HG02943 (cell line): Measurements from ENCODE around the gene KLC1.

ENCODE experiments used
- ATAC-seq: cut with Tn5 transposase; IDR thresholded peaks from one replicate; pipeline ENCODE4 v1.9.1; 2021; ENCODE audit warnings: mild to moderate bottlenecking, low read depth, moderate library complexity; ENCODE audit not compliant: unreplicated experiment

Gene KLC1

DNA sequence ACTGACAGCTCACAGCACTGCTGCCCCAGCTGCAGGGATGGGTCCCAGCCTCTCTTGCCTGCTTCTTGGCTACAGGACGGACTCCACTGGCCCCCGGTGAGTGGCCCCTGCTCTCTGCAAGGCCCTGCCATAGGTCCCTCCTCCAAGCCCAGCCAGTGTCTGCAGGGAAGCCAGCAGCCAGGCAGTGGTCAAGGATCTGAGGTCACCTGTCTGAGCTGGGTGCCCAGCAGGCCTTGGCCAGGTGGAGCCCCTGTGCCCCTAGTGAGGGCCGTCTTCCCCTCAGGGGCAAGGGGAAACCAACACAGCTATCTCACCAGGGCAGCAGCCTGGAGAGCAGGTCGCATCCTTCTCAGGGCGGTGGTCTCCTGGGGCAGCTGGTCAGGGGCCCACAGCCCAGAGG lies 73.1 kb downstream of the KLC1 start:
- ATAC-seq = no peak

- no peak for ATAC-seq
Measured at GRCh38 chr14:103702497-103703432, 73.8 kb downstream of the KLC1 start.

DNA sequence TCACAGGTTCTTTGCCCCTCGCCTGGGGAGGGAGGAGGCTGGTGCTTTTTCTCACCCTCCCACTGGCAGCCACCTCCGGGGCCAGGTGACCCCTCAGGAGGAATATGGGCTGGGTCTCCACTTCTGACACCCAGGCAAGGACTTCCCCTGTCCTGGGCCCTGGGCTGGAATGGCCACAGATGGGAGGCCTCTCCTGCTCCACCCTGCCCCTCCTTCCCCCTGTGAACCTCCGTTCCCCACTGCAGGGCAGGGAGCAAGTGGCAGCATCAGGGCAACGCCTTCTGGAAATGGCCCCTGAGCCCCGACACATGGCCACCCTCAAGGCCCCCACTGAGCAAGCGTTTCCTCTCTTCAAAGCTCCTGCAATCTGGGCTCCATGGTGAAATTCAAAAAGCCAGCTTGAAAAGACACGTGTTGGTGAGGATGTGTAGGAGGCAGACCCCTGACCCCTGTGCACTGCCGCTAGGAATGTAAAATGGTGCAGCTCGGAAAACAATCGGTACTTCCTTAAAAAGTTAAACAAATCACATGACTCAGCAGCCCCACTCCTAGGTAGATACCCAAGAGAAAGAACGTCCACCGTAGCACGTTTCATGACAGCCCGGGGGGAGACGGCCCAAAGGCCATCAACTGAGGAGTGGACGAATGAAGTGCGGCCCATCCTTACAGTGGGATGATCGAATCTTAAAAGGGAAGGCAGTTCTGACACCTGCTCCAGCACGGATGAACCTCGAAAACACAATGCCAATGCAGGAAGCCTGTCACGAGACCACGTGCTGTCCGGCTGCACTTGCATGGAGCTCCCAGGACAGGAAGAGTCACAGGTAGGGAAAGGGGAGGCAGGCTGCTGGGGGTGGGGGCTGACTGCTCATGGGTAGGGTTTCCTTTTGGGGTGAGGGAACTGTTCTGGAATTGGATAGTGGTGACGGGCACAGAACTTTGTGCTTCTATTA lies 74.7 kb downstream of the KLC1 start:
- ATAC-seq = no peak

DNA sequence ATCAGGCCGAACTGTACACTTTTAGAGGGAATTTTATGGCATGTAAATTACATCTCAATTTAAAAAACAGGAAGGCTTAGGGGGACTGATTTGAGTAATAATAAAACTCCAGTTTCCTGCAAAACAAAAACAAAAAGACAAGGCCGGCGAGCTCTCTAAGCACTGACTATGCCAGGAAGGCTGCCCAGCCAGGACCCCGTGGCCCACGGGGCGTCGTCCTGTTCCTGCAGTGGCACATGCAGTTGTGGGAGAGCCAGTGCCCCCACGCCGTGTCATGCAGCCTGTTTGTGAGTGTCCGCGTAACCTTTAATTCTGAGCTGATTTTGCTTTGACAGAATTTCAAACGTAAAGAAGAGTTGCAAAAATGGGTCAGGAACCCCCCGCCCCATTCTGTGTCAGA lies 75.7 kb downstream of the KLC1 start:
- ATAC-seq = no peak

- no peak for ATAC-seq
Measured at GRCh38 chr14:103705118-103705503, 76.1 kb downstream of the KLC1 start.

GRCh38 chr14:103705504-103706284 lies 76.7 kb downstream of the KLC1 start:
- no peak for ATAC-seq

DNA sequence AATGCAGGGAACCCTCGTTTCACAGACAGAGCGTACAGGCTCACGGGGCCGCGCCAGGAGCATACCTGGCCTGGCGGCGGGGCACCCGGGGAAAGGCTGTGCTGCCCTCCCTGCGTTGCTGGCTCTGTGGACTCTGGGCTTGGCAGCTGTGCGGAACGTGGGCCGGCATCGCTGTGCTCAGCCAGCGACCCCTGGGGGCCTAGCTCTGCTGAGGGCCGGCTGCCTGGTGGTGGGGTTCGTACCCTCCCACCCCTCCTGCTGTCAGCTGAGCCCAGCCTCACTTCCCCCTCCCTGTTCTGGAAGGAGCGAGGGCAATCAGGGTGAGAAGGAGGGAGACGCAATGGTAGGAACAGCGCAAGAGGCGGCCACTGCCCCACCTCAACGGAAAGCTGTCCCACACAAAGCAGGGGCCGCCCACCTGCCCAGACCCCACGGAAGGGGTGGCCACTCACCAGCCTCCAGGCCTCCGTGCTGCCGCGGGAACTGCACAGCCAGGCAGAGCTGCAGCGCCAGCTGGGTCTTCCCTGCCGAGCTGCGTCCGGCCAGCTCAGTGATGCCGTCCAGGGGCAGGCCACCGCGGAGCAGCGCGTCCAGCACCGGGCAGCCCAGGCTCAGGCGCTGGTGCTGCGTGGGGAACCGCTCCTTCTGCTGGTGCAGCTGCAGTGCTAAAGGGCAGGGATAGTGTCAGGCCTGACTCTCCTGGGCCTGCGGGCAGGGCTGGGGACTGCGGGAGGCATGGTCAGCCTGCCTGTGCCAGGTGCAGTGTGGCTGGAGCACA lies 77.7 kb downstream of the KLC1 start:
- ATAC-seq = no peak

- no peak for ATAC-seq
Measured at GRCh38 chr14:103707329-103708263, 78.6 kb downstream of the KLC1 start.

DNA sequence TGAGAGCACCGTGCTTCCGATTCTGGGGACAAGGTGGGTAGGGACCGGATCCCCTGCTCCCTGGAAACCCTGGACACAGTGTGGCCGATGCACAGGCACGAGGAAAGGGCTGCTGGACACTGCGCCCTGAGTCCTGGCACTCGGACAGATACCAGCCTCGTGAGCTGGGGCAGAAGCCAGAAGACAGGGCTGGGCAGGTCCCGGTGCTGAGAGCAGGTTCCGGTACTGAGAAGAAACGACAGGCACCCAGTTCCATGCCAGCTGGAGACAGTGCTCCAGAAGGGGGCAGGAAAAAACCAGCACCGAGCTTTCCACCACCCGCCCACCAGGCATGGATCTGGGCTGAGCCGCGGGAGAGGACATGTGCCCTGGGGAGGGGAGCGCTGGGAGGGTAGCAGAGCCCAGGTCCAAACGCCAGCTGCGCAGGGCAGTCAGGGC lies 79.8 kb downstream of the KLC1 start:
- no peak for ATAC-seq

GRCh38 chr14:103709814-103710213 lies 80.8 kb downstream of the KLC1 start:
- ATAC-seq = no peak

DNA sequence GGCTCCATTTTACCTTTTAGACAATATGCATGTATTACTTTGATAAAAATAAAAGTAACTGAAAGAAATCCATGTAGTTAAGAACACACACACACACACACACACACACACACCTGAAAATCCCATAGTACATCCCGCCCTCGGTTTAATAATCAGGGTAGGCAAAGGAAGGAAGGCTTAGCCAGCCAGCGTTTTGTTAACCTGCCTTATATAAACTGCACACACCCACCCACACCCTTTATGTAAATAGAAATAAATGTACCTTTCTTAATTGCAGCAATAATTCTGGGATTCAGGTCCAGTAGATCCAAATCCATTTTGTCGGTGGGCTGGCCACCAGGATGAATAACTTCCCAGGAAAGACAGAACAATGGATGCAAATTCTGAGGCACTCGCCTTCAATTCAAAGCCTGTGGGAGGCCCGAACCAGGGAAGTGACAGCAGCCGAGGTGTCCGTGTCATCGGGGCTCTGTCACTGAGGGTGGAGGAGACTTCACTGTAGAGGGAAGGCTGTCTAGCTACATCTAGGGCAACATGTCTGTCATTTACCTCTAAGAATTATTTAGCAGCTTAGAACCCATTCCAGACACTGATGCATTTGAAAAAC lies 81.9 kb downstream of the KLC1 start:
- ATAC-seq = no peak

GRCh38 chr14:103711516-103712431 lies 82.8 kb downstream of the KLC1 start:
- ATAC-seq = no peak

- no peak for ATAC-seq
Measured at GRCh38 chr14:103712633-103713247, 83.7 kb downstream of the KLC1 start.

DNA sequence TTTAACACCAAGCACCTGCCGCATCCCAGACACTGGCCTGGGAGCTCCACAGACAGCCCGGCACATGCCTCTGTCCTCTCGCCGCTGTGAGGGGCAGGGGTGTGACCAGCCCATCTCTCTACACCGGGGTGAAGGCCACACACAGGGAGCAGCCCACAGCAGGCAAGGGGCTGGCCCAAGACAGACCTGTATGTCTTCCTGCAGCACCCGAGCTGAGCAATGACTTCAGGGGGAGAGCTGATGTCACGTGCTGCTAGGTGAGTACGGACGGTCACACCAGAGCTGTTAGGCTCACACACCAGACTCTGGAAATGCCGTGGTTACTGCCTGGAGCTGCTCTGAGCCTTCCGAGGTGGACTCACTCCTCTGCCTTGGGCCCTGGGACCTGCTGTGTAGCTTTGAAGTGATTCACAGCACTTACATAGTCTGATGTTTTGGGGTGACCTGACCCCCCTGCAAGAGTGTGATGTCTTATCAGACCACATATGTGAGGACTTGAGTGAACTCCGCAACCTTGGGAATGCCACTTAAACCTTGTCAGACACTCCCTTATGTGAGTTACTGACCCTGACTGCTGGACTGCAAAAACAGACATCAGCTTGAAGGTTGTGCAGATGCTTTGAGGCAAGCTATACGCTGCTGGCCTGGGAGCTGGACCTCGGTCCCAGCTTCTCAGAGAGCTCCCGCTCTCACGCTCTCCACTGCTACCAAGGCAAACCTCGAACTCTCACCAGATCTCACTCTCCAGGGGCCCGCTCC lies 84.5 kb downstream of the KLC1 start:
- no peak for ATAC-seq

- ATAC-seq = no peak
Measured at GRCh38 chr14:103714063-103714724, 85.2 kb downstream of the KLC1 start.
